ENCODE measurements around the gene PTTG1IP. TPM values are rescaled to one million over a fixed set of nuclear protein-coding genes. Genes with fewer than 3 reads are reported as not detected.

The PTTG1IP gene
- total RNA-seq, 1 experiment from 2014 or later = 96.0 TPM

GRCh38 chr21:44836666-44837471 is 36.6 kb downstream of the PTTG1IP start (continued):
- TF ChIP-seq CREM (CRISPR knock-in tag; IDR thresholded peaks at IDR 0.05) = no peak
- TF ChIP-seq MAX (CRISPR knock-in tag; IDR thresholded peaks at IDR 0.05) = no peak
- TF ChIP-seq ZNF512 (CRISPR knock-in tag; IDR thresholded peaks at IDR 0.05; ENCODE audit: borderline replicate concordance) = no peak
- TF ChIP-seq NR2C2 (CRISPR knock-in tag; IDR thresholded peaks at IDR 0.05) = no peak
- TF ChIP-seq FOXK1 (CRISPR knock-in tag; IDR thresholded peaks at IDR 0.05) = no peak
- no peak for TF ChIP-seq HMGA2 (CRISPR knock-in tag; IDR thresholded peaks at IDR 0.05)
- TF ChIP-seq PREB (CRISPR knock-in tag; IDR thresholded peaks at IDR 0.05; ENCODE audit: borderline replicate concordance) = no peak

DNA sequence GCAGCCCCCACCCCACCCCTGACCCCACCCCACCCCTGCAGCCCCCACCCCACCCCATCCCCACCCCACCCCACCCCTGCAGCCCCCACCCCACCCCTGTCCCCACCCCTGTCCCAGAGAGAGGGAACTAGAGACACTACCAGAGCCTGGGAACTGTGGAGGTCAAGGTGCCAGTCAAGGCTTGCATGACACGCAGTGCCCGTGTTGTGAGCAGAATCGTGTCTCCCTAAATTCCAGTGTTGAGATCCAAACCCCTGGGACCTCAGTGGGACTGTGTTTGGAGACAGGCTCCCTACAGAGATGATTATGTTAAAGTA is 37.2 kb downstream of the PTTG1IP start:
- POLR2A ChIA-PET = no interaction called here
- TF ChIP-seq MAX (CRISPR knock-in tag; IDR thresholded peaks at IDR 0.05) = no peak
- no peak for TF ChIP-seq ELF4 (CRISPR knock-in tag; IDR thresholded peaks at IDR 0.05; ENCODE audit: low read depth)
- no peak for TF ChIP-seq FOXP1 (CRISPR knock-in tag; IDR thresholded peaks at IDR 0.05; ENCODE audit: borderline replicate concordance)
- TF ChIP-seq, protein P1, sequence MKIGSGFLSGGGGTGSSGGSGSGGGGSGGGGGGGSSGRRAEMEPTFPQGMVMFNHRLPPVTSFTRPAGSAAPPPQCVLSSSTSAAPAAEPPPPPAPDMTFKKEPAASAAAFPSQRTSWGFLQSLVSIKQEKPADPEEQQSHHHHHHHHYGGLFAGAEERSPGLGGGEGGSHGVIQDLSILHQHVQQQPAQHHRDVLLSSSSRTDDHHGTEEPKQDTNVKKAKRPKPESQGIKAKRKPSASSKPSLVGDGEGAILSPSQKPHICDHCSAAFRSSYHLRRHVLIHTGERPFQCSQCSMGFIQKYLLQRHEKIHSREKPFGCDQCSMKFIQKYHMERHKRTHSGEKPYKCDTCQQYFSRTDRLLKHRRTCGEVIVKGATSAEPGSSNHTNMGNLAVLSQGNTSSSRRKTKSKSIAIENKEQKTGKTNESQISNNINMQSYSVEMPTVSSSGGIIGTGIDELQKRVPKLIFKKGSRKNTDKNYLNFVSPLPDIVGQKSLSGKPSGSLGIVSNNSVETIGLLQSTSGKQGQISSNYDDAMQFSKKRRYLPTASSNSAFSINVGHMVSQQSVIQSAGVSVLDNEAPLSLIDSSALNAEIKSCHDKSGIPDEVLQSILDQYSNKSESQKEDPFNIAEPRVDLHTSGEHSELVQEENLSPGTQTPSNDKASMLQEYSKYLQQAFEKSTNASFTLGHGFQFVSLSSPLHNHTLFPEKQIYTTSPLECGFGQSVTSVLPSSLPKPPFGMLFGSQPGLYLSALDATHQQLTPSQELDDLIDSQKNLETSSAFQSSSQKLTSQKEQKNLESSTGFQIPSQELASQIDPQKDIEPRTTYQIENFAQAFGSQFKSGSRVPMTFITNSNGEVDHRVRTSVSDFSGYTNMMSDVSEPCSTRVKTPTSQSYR (CRISPR knock-in tag; IDR thresholded peaks at IDR 0.05) = no peak
- TF ChIP-seq TEAD1 (CRISPR knock-in tag; IDR thresholded peaks at IDR 0.05) = no peak
- no peak for TF ChIP-seq TP53 (CRISPR knock-in tag; IDR thresholded peaks at IDR 0.05)
- no peak for TF ChIP-seq ZNF121 (CRISPR knock-in tag; IDR thresholded peaks at IDR 0.05)
- TF ChIP-seq, protein P2, sequence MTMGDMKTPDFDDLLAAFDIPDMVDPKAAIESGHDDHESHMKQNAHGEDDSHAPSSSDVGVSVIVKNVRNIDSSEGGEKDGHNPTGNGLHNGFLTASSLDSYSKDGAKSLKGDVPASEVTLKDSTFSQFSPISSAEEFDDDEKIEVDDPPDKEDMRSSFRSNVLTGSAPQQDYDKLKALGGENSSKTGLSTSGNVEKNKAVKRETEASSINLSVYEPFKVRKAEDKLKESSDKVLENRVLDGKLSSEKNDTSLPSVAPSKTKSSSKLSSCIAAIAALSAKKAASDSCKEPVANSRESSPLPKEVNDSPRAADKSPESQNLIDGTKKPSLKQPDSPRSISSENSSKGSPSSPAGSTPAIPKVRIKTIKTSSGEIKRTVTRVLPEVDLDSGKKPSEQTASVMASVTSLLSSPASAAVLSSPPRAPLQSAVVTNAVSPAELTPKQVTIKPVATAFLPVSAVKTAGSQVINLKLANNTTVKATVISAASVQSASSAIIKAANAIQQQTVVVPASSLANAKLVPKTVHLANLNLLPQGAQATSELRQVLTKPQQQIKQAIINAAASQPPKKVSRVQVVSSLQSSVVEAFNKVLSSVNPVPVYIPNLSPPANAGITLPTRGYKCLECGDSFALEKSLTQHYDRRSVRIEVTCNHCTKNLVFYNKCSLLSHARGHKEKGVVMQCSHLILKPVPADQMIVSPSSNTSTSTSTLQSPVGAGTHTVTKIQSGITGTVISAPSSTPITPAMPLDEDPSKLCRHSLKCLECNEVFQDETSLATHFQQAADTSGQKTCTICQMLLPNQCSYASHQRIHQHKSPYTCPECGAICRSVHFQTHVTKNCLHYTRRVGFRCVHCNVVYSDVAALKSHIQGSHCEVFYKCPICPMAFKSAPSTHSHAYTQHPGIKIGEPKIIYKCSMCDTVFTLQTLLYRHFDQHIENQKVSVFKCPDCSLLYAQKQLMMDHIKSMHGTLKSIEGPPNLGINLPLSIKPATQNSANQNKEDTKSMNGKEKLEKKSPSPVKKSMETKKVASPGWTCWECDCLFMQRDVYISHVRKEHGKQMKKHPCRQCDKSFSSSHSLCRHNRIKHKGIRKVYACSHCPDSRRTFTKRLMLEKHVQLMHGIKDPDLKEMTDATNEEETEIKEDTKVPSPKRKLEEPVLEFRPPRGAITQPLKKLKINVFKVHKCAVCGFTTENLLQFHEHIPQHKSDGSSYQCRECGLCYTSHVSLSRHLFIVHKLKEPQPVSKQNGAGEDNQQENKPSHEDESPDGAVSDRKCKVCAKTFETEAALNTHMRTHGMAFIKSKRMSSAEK (CRISPR knock-in tag; IDR thresholded peaks at IDR 0.05; ENCODE audit: borderline replicate concordance) = no peak
- no peak for TF ChIP-seq CREB1 (CRISPR knock-in tag; IDR thresholded peaks at IDR 0.05)
- TF ChIP-seq GRHL2 (CRISPR knock-in tag; IDR thresholded peaks at IDR 0.05; ENCODE audit: insufficient replicate concordance, severe bottlenecking) = no peak
- no peak for TF ChIP-seq ZNF263 (CRISPR knock-in tag; IDR thresholded peaks at IDR 0.05; ENCODE audit: low read depth)
- Mint-ChIP-seq H3K36me3 (no peaks in the 10 kb centered on the region), H3K27ac (no peak overlapping the region), H3K27me3 (ENCODE audit: low read depth) (no peaks in the 10 kb centered on the region), H3K9me3 (no peaks in the 10 kb centered on the region), H3K4me1 (no peaks in the 10 kb centered on the region), H3K4me3 (no peak overlapping the region)
- CTCF ChIA-PET = no interaction called here
- DNase-seq (ENCODE audit: low spot score) (no peak), ATAC-seq (no peak)
